HT1080 (cell line): ENCODE data around the gene CLEC12A. TPM values are rescaled to one million over a fixed set of nuclear protein-coding genes. Genes with fewer than 3 reads are reported as not detected.
"Not testable (repeated sequence)": the region's sequence is repeated elsewhere in the genome, so short reads cannot be mapped to it uniquely, and the experiment has no call there.

ENCODE experiments used
- DNase-seq: peaks from one replicate; pipeline ENCODE4 v3.0.0-alpha.2; 2015; ENCODE audit warnings: low read depth
- polyA plus RNA-seq, 2 experiments: library from polyadenylated mRNA; depleted of rRNA; stranded (reverse); fragments of >200 nt; gene quantifications; 2 replicates each; pipeline ENCODE4 v1.2.3, GENCODE V29; 2015
- total RNA-seq: library from RNA; depleted of rRNA; stranded (reverse); fragments of >200 nt; shearing (Covaris generic); gene quantifications from 2 replicates; pipeline ENCODE4 v1.2.3, GENCODE V29; 2014; rRNA removed

Gene CLEC12A
- not detected in 2 replicates for total RNA-seq
- not detected in 2 replicates for polyA plus RNA-seq (2015; cell fraction: cytosol; rRNA removed)
- polyA plus RNA-seq (2015; cell fraction: nucleus; rRNA removed): not detected in 2 replicates

GRCh38 chr12:9971181-9971580 lies at the start of gene CLEC12A:
Gene CLEC12A, plus strand, starts transcription at chr12:9971409. Its CDS starts 188 bp downstream, at chr12:9971597.
- DNase-seq: no peak

- no peak for DNase-seq
Measured at GRCh38 chr12:9922429-9922828, 48.8 kb upstream of the CLEC12A start.

- peak; percentile 17 for DNase-seq
Measured at GRCh38 chr12:9925705-9926393, 45.4 kb upstream of the CLEC12A start.

- no peak for DNase-seq
Measured at GRCh38 chr12:9926876-9927275, 44.3 kb upstream of the CLEC12A start.

- no peak for DNase-seq
Measured at GRCh38 chr12:9928607-9929006, 42.6 kb upstream of the CLEC12A start.

- no peak for DNase-seq
Measured at GRCh38 chr12:9931245-9931644, 40.0 kb upstream of the CLEC12A start.

- no peak for DNase-seq
Measured at GRCh38 chr12:9932270-9932669, 38.9 kb upstream of the CLEC12A start, which contains the start of gene CLEC2A. Gene CLEC2A, minus strand, starts transcription at chr12:9932370. Its CDS starts 41 bp downstream, at chr12:9932329.

- DNase-seq: no peak
Measured at GRCh38 chr12:9933958-9934357, 37.3 kb upstream of the CLEC12A start.

- DNase-seq: no peak
Measured at GRCh38 chr12:9935026-9935425, 36.2 kb upstream of the CLEC12A start.

- DNase-seq: no peak
Measured at GRCh38 chr12:9936591-9936990, 34.6 kb upstream of the CLEC12A start.

GRCh38 chr12:9940375-9940774 lies 30.8 kb upstream of the CLEC12A start:
- no peak for DNase-seq

GRCh38 chr12:9941838-9942237 lies 29.4 kb upstream of the CLEC12A start:
- DNase-seq: no peak

- DNase-seq: no peak
Measured at GRCh38 chr12:9943240-9943639, 28.0 kb upstream of the CLEC12A start.

GRCh38 chr12:9944391-9944790 lies 26.8 kb upstream of the CLEC12A start:
- DNase-seq: no peak

GRCh38 chr12:9947674-9948073 lies 23.5 kb upstream of the CLEC12A start:
- no peak for DNase-seq

GRCh38 chr12:9948606-9949296 lies 22.5 kb upstream of the CLEC12A start:
- no peak for DNase-seq

GRCh38 chr12:9951026-9951675 lies 20.1 kb upstream of the CLEC12A start:
- no peak for DNase-seq

- not testable (repeated sequence) for DNase-seq
Measured at GRCh38 chr12:9952954-9953729, 18.1 kb upstream of the CLEC12A start.

GRCh38 chr12:9957834-9958233 lies 13.4 kb upstream of the CLEC12A start:
- no peak for DNase-seq

- DNase-seq: no peak
Measured at GRCh38 chr12:9960590-9960989, 10.6 kb upstream of the CLEC12A start.

GRCh38 chr12:9961106-9961505 lies 10.1 kb upstream of the CLEC12A start:
- no peak for DNase-seq
